ENCODE data around the gene ZFP36L1.
A peak's percentile ranks its signal among the peaks of the same experiment; 100 is the strongest.

Gene ZFP36L1, protein sequence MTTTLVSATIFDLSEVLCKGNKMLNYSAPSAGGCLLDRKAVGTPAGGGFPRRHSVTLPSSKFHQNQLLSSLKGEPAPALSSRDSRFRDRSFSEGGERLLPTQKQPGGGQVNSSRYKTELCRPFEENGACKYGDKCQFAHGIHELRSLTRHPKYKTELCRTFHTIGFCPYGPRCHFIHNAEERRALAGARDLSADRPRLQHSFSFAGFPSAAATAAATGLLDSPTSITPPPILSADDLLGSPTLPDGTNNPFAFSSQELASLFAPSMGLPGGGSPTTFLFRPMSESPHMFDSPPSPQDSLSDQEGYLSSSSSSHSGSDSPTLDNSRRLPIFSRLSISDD

GRCh38 chr14:68792979-68793733 is at the start of gene ZFP36L1:
Gene ZFP36L1, minus strand, starts transcription at chr14:68793067. Its CDS starts 129 bp downstream, at chr14:68792938.
- peak; percentile 83 to 84 for DNase-seq (ENCODE audit: low read depth in 2 of 2)

DNA sequence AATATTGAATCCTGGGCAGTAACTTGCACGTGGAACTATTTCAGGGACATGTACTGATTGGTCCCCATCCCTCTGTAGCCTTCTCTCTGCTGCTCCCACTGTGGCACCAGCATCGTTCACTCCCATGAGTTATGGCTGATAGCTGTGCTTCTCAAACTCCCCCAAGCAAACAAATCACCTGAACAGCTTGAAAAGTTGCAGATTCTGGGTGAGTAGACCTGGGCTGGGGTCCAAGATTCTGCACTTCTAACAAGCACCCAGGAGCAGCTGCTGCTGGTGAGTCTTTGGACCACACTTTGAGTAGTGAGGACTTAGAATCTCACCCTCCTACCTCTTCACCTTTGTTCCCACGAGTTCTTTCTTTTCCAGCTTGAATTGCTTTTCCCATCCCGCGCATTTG is 49.4 kb upstream of the ZFP36L1 start:
- DNase-seq (ENCODE audit: low read depth in 2 of 2): no peak

DNA sequence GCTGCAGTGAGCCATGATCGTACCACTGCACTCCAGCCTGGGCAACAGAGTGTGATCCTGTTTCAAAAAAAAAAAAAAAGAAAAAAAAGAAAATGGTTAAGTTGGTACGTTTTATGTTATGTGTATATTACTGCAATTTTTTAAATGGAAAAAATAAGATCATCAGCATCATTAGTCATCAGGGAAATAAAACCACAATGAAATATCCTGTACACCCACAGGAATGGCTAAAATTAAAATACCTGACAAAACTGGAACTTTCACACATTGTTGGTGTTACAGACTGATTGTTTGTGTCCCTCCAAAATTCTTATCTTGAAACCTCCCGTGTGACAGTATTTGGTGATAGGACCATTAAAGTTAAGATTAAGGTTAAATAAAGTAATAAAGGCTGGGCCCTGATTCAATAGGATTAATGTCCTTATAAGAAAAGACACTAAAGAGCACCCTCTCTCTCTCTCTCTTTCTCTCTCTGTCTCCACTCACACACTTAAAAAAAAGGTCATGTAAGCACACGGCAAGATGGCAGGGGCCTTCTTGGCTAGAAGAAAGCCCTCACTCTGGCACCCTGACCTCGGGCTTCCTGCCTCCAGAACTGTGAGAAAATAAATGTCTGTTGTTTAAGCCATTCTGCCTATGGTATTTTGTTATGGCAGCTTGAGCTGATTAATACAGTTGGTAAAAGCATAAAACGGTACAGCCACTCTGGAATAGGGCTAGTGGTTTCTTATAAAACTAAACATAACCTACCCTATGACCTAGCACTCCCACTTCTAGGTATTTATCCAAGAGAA is 48.3 kb upstream of the ZFP36L1 start:
- DNase-seq (ENCODE audit: low read depth in 2 of 2): no peak

GRCh38 chr14:68840454-68840853 is 47.6 kb upstream of the ZFP36L1 start:
- DNase-seq (ENCODE audit: low read depth in 2 of 2): no peak

- DNase-seq (ENCODE audit: low read depth in 2 of 2): no peak
Measured at GRCh38 chr14:68836082-68836481, 43.2 kb upstream of the ZFP36L1 start.

- DNase-seq (ENCODE audit: low read depth in 2 of 2): no peak
Measured at GRCh38 chr14:68834816-68835215, 41.9 kb upstream of the ZFP36L1 start.

DNA sequence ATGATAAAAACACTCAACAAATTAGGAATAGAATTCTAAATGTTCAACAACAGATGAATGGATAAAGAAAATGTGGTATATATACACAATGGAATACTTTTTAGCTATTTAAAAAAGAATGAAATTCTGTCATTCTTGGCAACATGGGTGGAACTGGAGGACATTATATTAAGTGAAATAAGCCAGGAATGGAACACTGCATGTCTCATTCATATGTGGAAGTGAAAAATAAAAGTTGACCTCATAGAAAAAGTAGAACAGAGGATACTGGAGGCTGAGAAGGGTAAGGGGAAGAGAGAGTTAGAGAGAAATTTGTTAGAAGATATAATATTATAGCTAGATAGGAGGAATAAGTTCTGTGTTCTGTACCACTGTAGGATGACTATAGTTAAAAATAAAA is 35.8 kb upstream of the ZFP36L1 start:
- DNase-seq (ENCODE audit: low read depth in 2 of 2): no peak

GRCh38 chr14:68825729-68826128 is 32.9 kb upstream of the ZFP36L1 start:
- no peak for DNase-seq (ENCODE audit: low read depth in 2 of 2)

- DNase-seq (ENCODE audit: low read depth in 2 of 2): no peak
Measured at GRCh38 chr14:68824517-68825347, 31.9 kb upstream of the ZFP36L1 start.

DNA sequence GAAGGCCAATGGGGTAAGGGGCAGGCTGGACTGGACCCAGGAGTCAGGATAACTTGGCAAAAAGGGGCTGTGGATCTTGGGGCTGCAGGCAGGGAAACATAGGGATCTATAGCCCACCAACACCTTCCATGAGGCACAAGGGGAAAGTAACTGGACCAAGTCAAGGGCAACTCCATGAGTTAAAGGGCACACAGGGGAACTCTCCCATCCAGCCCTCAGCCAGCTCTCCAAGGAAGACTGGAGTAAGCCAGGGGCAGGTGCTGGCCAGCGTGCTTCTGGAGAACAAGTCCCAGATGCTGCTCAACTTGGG is 31.3 kb upstream of the ZFP36L1 start:
- no peak for DNase-seq (ENCODE audit: low read depth in 2 of 2)

DNA sequence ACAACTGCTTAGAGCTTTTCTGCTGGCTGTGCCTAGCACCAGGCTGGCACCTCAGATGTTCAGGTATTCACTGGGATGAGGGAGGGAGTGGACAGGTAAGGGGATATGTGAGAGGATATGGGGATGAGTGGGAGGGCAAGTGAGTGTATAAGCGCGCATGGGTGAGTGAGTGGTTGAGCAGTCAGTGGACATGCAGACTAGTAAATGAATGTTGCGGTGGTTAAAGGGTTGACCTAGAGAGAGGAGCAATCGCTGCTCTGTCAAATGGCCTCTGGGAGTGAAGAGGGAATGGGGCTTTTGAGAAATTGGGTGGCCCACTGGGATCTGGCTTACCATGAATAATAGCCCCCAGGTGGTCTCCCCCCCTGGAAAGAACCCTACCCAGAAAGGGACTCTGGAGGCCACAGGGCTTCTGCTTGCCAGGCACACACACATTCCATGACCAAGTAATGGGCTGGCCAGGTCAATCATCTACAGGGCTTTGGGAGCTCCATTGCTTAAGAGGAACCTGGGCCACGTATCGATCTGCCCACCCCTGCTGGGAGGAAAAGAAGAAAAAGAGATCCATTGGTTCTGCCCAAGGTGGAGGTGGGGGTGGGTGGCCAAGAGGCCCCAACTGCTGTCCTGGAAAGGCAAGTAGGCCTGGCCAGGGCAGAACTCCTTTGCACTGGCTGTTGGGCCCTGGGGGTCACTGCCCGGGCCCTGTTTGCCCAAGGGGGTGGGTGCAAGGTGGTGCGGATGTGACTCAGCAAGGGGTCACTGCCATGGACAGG is 30.8 kb upstream of the ZFP36L1 start:
- DNase-seq (ENCODE audit: low read depth in 2 of 2): no peak

DNA sequence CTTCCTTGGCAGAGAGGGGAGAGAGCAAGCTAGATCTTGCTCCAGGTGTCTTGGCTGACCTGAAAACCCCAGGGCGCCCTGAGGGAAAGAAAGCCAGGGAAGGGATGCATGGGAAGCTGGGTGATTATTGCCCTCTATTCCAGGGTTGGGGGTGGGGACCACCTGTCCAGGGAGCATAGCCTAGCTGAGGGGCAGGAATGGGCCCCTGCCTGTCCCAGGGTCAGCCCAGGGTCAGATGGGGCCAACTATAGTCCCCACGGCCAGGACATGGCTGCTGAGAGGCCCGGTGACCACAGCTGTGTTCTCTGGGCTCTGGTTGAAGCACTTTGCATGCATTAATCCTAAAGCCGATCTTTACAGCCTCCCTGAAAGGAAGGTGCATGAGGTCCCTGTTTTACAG is 30.1 kb upstream of the ZFP36L1 start:
- no peak for DNase-seq (ENCODE audit: low read depth in 2 of 2)

DNA sequence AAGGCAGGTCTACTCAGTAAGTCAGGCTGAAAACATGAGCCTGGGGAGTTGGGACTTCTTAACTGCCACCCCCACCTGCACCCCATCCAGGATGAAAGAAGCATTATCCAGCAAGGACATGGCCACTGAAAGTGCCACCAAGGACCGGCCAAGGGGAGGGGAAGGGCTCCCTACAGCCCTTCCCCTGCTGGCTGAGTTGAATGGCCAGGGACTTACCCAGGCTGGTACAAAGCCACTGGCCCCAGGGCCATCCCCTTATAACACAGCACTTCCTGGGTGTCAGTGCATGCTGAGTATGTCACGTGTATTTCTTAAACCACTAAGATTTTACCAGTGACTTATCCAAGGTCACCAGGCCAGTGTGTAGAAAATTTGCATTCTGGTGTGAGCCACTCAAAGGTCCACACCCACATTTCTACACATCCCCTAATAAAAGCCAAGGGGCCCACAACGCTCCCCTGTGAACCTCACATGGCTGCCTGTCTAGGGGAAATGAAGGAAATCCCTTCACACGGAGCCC is 29.3 kb upstream of the ZFP36L1 start:
- no peak for DNase-seq (ENCODE audit: low read depth in 2 of 2)

DNA sequence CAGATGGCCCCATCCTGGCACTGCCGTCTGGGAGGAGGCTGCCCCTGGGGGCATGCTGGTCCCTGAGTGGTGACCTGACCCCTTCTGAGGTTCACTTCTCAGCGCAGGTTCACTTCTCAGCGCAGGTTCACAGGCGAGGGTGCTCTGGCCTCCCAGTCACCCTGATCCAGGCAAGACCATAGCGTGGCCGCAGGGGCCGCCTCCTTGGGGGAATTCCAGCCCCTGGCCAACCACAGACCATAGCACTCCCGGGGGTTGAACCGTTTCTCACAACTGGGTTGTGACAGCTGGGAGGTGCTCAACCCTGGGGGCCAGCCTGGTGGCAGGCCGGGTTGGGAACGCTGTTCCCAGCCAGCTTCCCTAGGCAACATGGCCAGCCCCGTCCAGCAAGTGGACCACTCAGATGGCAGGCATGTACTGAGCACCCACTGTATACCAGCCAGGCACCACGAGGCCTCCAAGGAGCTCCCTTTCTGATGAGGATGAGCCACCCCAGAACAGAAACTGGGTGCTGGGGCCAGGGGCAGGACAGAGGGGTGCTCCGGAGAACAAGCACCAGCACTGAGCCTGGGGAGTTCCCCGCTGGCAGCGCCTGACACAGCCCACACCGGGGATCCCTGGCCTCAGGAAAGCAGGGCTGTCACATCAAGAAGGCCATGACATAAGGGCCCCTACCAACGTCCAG is 28.3 kb upstream of the ZFP36L1 start:
- no peak for DNase-seq (ENCODE audit: low read depth in 2 of 2)

DNA sequence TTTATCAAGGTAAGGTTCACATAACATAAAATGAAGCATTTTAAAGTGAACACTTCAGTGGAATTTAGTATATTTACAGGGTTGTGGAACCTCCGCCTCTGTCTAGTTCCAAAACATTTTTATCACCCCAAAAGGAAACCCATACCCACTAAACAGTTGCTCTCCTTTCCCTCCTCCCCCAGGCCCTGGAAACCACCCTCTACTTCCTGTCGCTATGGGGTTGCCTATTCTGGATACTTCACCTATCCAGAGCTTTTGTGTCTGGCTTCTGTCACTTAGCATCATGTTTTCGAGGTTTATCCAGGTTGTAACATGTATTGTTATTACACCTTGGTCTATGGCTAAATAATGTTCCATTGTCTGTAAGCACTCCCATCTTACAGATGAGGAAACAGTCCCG is 27.7 kb upstream of the ZFP36L1 start:
- no peak for DNase-seq (ENCODE audit: low read depth in 2 of 2)

GRCh38 chr14:68820119-68820518 is 27.3 kb upstream of the ZFP36L1 start:
- no peak for DNase-seq (ENCODE audit: low read depth in 2 of 2)

DNA sequence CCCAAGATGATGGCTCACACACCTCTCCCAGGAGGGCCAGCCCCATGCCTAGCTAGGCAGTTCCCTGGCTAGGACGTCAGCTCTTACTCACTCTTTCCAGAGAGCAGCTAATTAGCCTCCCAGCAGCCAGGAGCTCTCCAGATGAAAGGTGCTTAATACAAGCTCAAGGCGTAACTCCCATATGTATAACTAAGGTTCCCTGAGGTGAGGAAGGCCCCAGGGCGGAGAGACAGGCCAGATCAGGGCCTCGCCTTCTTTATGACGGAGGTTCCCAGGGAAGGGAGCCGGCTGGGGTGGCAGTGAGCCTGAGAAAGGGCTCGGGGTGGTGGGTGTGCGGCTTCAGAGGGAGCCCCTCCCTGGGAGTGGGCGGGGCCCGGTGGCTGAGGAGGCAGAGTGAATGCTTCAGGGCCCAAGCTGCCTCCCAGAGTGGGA is 26.4 kb upstream of the ZFP36L1 start:
- peak in 1 of 2 donors; percentile 42 for DNase-seq (ENCODE audit: low read depth in 2 of 2)

DNA sequence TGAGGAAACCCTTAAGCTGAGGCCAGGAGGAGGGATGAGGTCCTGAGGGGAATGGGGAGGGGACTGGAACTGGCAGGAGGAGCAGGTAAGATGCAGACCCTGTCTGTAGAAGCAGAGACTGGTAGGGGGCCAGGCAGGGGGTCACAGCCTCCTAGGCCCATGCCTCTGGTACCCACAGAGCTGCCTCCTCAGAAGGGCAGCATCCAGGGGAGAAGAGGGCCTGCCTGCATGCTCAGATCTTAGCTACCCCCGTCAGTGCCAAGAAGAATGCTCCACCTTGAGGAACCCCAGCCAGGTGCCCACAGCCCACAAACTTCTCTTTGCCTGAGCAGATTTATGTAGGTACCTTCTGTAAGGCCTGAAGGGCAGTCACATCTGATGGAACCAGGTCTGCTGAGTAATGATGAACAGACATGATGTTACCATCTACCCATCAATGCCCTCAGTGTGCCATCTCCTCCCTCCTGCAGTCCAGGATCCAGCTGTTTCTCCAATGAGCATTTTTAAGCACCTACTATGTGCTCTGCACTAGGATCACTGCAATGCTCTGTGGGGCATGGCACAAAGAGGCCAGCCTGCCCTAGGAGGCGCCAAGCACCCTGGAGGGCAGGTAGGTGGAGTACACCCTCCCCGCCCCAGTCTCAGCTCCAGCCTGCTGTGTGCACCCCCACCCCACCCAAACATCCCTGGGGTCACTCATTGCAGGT is 24.8 kb upstream of the ZFP36L1 start:
- no peak for DNase-seq (ENCODE audit: low read depth in 2 of 2)

DNA sequence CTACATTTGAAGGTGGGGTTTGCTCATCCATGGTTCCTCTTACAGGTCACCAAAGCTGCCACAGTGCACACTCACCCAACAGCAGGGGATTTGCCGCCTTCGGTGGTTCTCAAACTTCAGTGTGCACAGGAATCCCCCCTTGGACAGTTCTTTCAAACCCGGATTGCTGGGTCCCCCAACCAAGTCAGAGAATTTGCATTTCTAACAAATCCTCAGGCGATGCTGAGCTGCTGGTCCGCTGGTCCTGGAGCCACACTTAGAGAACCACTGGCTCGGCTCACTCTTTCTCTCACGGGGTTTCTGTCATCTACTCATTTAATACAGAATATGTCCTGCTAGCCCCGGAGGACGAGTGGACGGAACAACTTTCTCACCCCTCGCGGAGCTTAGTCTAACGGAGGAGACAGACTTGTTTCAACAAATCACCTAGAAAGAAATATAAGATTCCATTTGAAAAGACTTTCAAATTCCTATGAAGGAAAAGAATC is 24.1 kb upstream of the ZFP36L1 start:
- no peak for DNase-seq (ENCODE audit: low read depth in 2 of 2)
